ENCODE measurements around the gene SLC29A3. TPM values are rescaled to one million over a fixed set of nuclear protein-coding genes. Genes with fewer than 3 reads are reported as not detected.

The SLC29A3 gene
- total RNA-seq, 1 experiment from 2014 or later: 5.9 TPM

DNA sequence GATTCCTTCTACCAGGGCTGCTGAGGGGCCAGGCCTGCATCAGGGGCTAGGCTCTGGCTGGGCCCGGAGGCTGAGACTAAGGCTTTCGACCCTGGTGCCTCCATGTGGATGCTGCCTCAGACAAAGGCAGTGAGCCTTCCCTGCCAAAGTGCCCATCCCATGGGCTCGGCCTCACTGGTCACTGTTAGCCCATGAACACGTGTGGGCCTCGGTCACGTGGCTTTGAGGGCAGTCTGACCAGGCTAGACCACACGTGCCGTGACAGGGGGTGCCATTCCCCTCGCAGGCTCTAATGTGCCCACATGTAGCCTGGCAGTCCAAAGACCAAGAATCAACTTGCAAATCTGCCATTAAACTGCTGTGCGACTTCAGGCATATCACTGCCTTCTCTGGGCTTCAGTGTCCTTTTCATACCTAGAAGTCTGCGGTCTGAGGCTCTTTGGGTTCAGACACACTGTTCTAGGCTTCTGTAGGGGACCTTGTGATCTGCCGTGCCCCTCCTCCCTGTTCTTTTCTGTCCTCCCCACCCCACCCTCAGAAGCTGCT, 17.6 kb upstream of the SLC29A3 start:
- RAD21 ChIA-PET (ENCODE audit: low non-redundant PET in 1 of 2, low total read pairs in 2 of 2, uncharacterized antibody in 2 of 2, unreplicated experiment in 2 of 2): no interaction called here
- H3K4me2 ChIP-seq (ENCODE audit: low read length): no peak overlapping the region
- no peak overlapping the region for H2AFZ ChIP-seq (ENCODE audit: low read depth, low read length, poor library complexity, severe bottlenecking)

More for the DNA sequence above, 17.6 kb upstream of the SLC29A3 start:
- Histone ChIP-seq H3K36me3 (ENCODE audit: control insufficient read depth in 1 of 2, insufficient read depth in 2 of 2, low read length in 2 of 2) (peaks cover 0 to 6% of the 10 kb centered on the region in 2 experiments; a peak in 1 of 4 replicates), H3K27me3 (ENCODE audit: insufficient read depth, low read length) (no peaks in the 10 kb centered on the region), H3K27ac (ENCODE audit: low read depth, low read length) (no peak overlapping the region), H3K9me3 (ENCODE audit: control insufficient read depth in 1 of 2, insufficient read depth in 1 of 2, low read depth in 1 of 2, low read length in 2 of 2) (no peaks in the 10 kb centered on the region), H3K9ac (ENCODE audit: low read length) (no peak overlapping the region), H4K20me1 (ENCODE audit: insufficient read depth) (no peaks in the 10 kb centered on the region), H3K79me2 (ENCODE audit: insufficient read depth, low read length) (no peaks in the 10 kb centered on the region), H3K4me3 (replicated peaks in 1 of 2; ENCODE audit: low read depth in 1 of 2, low read length in 2 of 2) (no peak overlapping the region), H3K9me2 (ENCODE audit: insufficient read depth) (no peaks in the 10 kb centered on the region), H3K4me1 (ENCODE audit: control insufficient read depth in 1 of 2, insufficient read depth in 2 of 2, low read length in 2 of 2) (peaks cover 0 to 4% of the 10 kb centered on the region in 2 experiments; a peak in 2 of 4 replicates)
- no TSS peak for BruUV-seq (replicated peaks)
- ChIA-PET POLR2A (no interaction called here), CTCF (no interaction called here)
- no peak for DNase-seq (ENCODE audit: low read depth, low spot score)
- intact Hi-C loops (cut with micrococcal nuclease): no loop called here
- no peak for ATAC-seq
- TF ChIP-seq SRF (IDR thresholded peaks at IDR 0.05; ENCODE audit: low read depth): no peak
- TF ChIP-seq ELF1 (IDR thresholded peaks at IDR 0.05; ENCODE audit: borderline replicate concordance, low read depth): no peak
- TF ChIP-seq EZH2 (IDR thresholded peaks at IDR 0.05): no peak
- TF ChIP-seq, protein P1, sequence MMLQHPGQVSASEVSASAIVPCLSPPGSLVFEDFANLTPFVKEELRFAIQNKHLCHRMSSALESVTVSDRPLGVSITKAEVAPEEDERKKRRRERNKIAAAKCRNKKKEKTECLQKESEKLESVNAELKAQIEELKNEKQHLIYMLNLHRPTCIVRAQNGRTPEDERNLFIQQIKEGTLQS (IDR thresholded peaks at IDR 0.05): no peak
- TF ChIP-seq, protein P2, sequence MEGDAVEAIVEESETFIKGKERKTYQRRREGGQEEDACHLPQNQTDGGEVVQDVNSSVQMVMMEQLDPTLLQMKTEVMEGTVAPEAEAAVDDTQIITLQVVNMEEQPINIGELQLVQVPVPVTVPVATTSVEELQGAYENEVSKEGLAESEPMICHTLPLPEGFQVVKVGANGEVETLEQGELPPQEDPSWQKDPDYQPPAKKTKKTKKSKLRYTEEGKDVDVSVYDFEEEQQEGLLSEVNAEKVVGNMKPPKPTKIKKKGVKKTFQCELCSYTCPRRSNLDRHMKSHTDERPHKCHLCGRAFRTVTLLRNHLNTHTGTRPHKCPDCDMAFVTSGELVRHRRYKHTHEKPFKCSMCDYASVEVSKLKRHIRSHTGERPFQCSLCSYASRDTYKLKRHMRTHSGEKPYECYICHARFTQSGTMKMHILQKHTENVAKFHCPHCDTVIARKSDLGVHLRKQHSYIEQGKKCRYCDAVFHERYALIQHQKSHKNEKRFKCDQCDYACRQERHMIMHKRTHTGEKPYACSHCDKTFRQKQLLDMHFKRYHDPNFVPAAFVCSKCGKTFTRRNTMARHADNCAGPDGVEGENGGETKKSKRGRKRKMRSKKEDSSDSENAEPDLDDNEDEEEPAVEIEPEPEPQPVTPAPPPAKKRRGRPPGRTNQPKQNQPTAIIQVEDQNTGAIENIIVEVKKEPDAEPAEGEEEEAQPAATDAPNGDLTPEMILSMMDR (IDR thresholded peaks at IDR 0.05 in 2 of 3, conservative IDR thresholded peaks at IDR 0.05 in 1 of 3; ENCODE audit: borderline replicate concordance in 1 of 3, insufficient read depth in 1 of 3, low read depth in 2 of 3, low read length in 2 of 3): no peak
- no peak for TF ChIP-seq POLR2AphosphoS5 (IDR thresholded peaks at IDR 0.05; ENCODE audit: low read depth, low read length)
- no peak for TF ChIP-seq CBX3 (IDR thresholded peaks at IDR 0.05; ENCODE audit: low read depth)
- no peak for TF ChIP-seq JUND (IDR thresholded peaks at IDR 0.05)
- TF ChIP-seq EZH2phosphoT487 (IDR thresholded peaks at IDR 0.05; ENCODE audit: borderline replicate concordance): no peak
- no peak for TF ChIP-seq TCF7L2 (IDR thresholded peaks at IDR 0.05; ENCODE audit: borderline replicate concordance, extremely low read depth, insufficient read depth, insufficient read length)
- no peak for TF ChIP-seq FOSL1 (IDR thresholded peaks at IDR 0.05; ENCODE audit: low read depth)
- TF ChIP-seq CEBPB (IDR thresholded peaks at IDR 0.05; ENCODE audit: low read depth): no peak
